ENCODE results near the gene DHX35.

Gene DHX35

DNA sequence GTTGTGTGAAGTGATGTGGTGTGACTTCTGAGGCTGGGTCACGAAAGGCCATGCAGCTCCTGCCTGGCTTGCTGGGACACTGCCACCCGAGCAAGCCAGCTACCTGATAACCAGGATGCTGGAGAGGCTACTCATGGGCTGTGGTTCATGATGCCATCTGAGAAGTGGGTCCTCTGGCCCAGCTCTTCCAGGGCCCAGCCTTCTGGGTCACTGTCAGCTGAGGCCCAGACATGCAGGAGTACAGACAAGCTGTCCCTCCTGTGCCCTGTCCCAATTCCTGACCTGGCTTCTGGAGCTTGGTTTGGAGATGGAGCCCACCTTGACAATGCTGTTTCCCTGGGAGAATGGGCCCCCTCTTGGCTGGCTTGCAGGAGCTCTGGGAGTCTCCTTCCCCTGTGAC lies 87.0 kb downstream of the DHX35 start:
- Histone ChIP-seq H3K4me3 (ENCODE audit: low read length in 2 of 2) (peak overlapping the region in 1 of 2 donors; percentile 94), H3K9me3 (ENCODE audit: control insufficient read depth in 2 of 2, low read length in 2 of 2) (no peaks in the 10 kb centered on the region), H3K27me3 (ENCODE audit: control insufficient read depth in 2 of 2, insufficient read depth in 2 of 2, low read length in 2 of 2) (peaks cover 0 to 5% of the 10 kb centered on the region in 2 donors), H3K27ac (ENCODE audit: low read depth in 2 of 2, low read length in 2 of 2) (no peak overlapping the region), H3K9ac (ENCODE audit: low read depth in 1 of 2, low read length in 2 of 2) (no peak overlapping the region), H3K36me3 (ENCODE audit: control insufficient read depth in 2 of 2, insufficient read depth in 2 of 2, low read length in 2 of 2) (no peaks in the 10 kb centered on the region), H3K4me1 (ENCODE audit: control insufficient read depth in 2 of 2, insufficient read depth in 2 of 2, low read length in 2 of 2) (peaks cover 4 to 6% of the 10 kb centered on the region in 2 donors)

DNA sequence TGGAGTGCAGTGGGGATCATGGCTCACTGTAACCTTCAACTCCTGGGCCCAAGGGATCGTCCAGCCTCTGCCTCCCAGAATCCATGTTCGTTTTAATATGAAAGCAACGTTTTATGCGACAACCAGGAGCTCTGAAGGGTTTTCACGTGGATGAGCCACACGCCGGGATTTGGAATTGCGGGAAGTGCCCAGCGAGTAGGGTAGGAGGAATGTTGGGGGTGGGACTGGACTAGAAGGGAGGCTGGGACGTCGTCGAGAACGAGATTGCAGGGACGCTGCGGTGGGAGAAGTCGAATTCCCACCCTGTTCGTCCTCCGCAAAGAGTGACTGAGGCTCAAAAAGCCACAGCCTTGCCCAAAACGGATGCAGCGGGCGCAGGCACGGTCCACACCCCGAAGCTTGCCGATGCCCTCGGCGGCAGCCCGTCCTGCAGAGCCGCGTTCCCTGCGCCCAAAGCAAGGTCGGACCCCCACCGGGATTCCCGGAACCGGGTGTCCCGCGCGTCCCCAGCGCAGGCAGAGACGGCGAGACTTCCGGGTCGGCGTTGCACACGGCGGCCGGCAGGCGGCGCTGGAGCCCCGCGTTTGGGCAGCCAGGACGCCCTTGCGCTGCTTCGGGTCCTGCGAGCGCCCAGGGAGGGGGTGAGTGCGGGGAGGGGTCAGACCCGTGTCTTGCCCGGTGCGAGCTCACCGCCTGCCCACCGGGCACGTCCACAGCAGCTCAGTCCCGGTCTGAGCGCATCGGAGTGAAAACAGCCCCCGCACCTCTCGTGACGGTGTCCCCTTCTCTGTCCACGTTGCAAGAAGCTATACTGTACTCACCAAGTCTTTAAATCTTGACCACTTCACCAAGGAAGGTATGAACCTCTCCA lies 87.8 kb downstream of the DHX35 start:
- Histone ChIP-seq H3K9me3 (ENCODE audit: control insufficient read depth in 2 of 2, low read length in 2 of 2) (no peaks in the 10 kb centered on the region), H3K4me1 (ENCODE audit: control insufficient read depth in 2 of 2, insufficient read depth in 2 of 2, low read length in 2 of 2) (peaks cover 4 to 6% of the 10 kb centered on the region in 2 donors), H3K9ac (ENCODE audit: low read depth in 1 of 2, low read length in 2 of 2) (peak overlapping the region; percentile 79 to 85), H3K27me3 (ENCODE audit: control insufficient read depth in 2 of 2, insufficient read depth in 2 of 2, low read length in 2 of 2) (peaks cover 0 to 5% of the 10 kb centered on the region in 2 donors), H3K36me3 (ENCODE audit: control insufficient read depth in 2 of 2, insufficient read depth in 2 of 2, low read length in 2 of 2) (no peaks in the 10 kb centered on the region), H3K27ac (ENCODE audit: low read depth in 2 of 2, low read length in 2 of 2) (peak overlapping the region in 1 of 2 donors; percentile 6), H3K4me3 (ENCODE audit: low read length in 2 of 2) (peak overlapping the region; percentile 67 to 94)

DNA sequence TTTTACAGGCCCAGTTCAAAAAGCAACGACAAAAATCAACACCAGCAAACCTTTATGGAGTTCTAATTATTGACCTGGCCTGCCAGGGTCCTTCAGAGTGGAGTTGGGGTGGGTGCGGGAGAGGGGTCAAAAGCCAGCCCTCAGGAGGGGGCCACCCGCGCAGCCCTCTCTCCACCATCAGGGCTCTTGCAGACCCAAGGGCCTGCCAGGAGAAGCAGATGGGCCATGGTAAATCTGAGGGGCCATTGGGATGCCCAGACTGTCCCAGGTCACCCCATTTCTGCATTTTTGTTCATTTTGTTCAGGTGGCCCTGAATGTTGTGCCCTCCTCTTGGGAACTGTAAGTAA lies 88.4 kb downstream of the DHX35 start:
- no peaks in the 10 kb centered on the region for H3K36me3 ChIP-seq (ENCODE audit: control insufficient read depth in 2 of 2, insufficient read depth in 2 of 2, low read length in 2 of 2)
- H3K4me3 ChIP-seq (ENCODE audit: low read length in 2 of 2) = peak overlapping the region; percentile 67 to 94
- peaks cover 0 to 5% of the 10 kb centered on the region in 2 donors for H3K27me3 ChIP-seq (ENCODE audit: control insufficient read depth in 2 of 2, insufficient read depth in 2 of 2, low read length in 2 of 2)
- H3K9me3 ChIP-seq (ENCODE audit: control insufficient read depth in 2 of 2, low read length in 2 of 2) = no peaks in the 10 kb centered on the region
- H3K4me1 ChIP-seq (ENCODE audit: control insufficient read depth in 2 of 2, insufficient read depth in 2 of 2, low read length in 2 of 2) = peaks cover 4 to 6% of the 10 kb centered on the region in 2 donors
- peak overlapping the region; percentile 79 to 85 for H3K9ac ChIP-seq (ENCODE audit: low read depth in 1 of 2, low read length in 2 of 2)
- H3K27ac ChIP-seq (ENCODE audit: low read depth in 2 of 2, low read length in 2 of 2) = no peak overlapping the region

DNA sequence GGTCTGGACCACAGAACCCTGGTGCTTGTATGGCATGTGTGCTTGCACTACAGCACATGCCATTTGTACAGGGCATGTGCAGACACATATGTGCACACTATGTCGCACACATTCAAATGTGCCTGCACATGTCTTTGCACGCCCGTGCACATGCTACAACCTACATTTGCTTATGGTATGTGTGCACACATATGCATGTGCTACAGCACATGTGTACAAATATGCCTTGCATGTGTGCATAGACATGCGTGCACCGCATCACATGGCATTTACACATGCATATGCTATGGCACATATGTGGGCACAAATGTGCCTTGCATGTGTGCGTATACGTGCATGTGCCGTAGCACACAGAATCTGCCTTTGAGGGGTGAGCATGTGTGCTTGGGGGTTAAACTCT lies 90.5 kb downstream of the DHX35 start:
- no peak overlapping the region for H3K4me3 ChIP-seq (ENCODE audit: low read length in 2 of 2)
- no peak overlapping the region for H3K27ac ChIP-seq (ENCODE audit: low read depth in 2 of 2, low read length in 2 of 2)
- no peaks in the 10 kb centered on the region for H3K9me3 ChIP-seq (ENCODE audit: control insufficient read depth in 2 of 2, low read length in 2 of 2)
- peaks cover 4 to 6% of the 10 kb centered on the region in 2 donors for H3K4me1 ChIP-seq (ENCODE audit: control insufficient read depth in 2 of 2, insufficient read depth in 2 of 2, low read length in 2 of 2)
- no peaks in the 10 kb centered on the region for H3K36me3 ChIP-seq (ENCODE audit: control insufficient read depth in 2 of 2, insufficient read depth in 2 of 2, low read length in 2 of 2)
- peaks cover 0 to 5% of the 10 kb centered on the region in 2 donors for H3K27me3 ChIP-seq (ENCODE audit: control insufficient read depth in 2 of 2, insufficient read depth in 2 of 2, low read length in 2 of 2)
- no peak overlapping the region for H3K9ac ChIP-seq (ENCODE audit: low read depth in 1 of 2, low read length in 2 of 2)

DNA sequence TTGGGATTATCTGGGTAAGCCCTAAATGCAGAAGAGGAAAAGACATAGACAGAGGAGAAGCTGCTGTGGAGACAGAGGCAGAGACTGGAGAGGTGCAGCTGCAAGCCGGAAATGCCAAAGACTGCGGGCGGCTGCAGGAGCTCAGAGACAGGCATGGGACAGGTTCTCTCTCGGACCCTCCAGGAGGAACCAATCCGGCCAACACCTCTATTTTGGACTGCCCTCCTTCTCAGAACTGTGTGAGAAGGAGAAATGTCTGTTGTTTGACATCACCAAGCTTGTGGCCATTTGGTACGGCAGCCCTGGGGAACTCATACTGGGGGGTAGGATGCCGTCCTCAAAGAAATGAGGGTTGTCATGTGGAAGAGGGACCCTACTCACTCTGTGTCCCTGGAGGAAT lies 95.0 kb downstream of the DHX35 start:
- Histone ChIP-seq H3K36me3 (ENCODE audit: control insufficient read depth in 2 of 2, insufficient read depth in 2 of 2, low read length in 2 of 2) (no peaks in the 10 kb centered on the region), H3K4me1 (ENCODE audit: control insufficient read depth in 2 of 2, insufficient read depth in 2 of 2, low read length in 2 of 2) (no peaks in the 10 kb centered on the region), H3K27ac (ENCODE audit: low read depth in 2 of 2, low read length in 2 of 2) (no peak overlapping the region), H3K9ac (ENCODE audit: low read depth in 1 of 2, low read length in 2 of 2) (no peak overlapping the region), H3K27me3 (ENCODE audit: control insufficient read depth in 2 of 2, insufficient read depth in 2 of 2, low read length in 2 of 2) (peaks cover 0 to 9% of the 10 kb centered on the region in 2 donors), H3K4me3 (ENCODE audit: low read length in 2 of 2) (no peak overlapping the region), H3K9me3 (ENCODE audit: control insufficient read depth in 2 of 2, low read length in 2 of 2) (no peaks in the 10 kb centered on the region)

DNA sequence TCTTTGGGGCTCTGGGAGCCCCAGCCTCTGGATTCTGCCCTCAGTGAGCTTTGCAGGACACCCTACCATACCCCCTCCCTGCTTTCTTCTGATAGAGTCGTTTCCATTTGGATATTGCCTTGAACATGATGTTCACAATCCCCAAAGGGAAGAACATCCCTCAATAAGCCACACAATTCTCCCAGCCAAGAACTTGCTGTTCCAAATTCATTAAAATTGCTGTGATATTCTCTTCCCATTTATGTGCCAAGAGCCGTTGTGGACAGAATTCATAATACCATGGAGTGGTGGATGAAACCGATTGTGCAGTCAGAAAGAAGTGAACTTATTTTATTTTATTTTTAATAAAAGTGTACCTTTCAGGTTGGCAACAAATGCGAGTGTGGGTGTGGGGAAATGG lies 95.8 kb downstream of the DHX35 start:
- no peaks in the 10 kb centered on the region for H3K36me3 ChIP-seq (ENCODE audit: control insufficient read depth in 2 of 2, insufficient read depth in 2 of 2, low read length in 2 of 2)
- H3K9me3 ChIP-seq (ENCODE audit: control insufficient read depth in 2 of 2, low read length in 2 of 2) = no peaks in the 10 kb centered on the region
- no peak overlapping the region for H3K9ac ChIP-seq (ENCODE audit: low read depth in 1 of 2, low read length in 2 of 2)
- H3K4me3 ChIP-seq (ENCODE audit: low read length in 2 of 2) = no peak overlapping the region
- H3K4me1 ChIP-seq (ENCODE audit: control insufficient read depth in 2 of 2, insufficient read depth in 2 of 2, low read length in 2 of 2) = no peaks in the 10 kb centered on the region
- no peak overlapping the region for H3K27ac ChIP-seq (ENCODE audit: low read depth in 2 of 2, low read length in 2 of 2)
- H3K27me3 ChIP-seq (ENCODE audit: control insufficient read depth in 2 of 2, insufficient read depth in 2 of 2, low read length in 2 of 2) = peaks cover 0 to 4% of the 10 kb centered on the region in 2 donors

DNA sequence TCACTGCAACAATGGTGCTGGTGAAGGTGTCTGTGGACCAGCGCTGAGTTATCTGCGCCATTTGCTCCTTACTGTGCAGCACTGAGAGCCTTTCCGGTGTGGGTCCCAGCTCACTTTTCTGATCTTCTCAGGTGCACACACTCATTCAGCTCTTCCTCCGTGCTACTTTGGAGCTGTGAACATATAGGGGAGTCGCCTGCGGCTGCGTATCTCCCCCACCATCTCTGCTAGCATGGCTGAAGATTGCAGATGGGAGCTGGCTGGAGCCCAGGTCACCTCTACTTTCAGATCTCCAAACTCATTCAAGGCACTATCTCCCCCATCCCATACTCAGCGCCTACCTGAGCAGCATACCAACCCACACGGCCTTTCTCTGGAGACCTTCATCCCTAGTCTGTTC lies 96.9 kb downstream of the DHX35 start:
- no peak overlapping the region for H3K4me3 ChIP-seq (ENCODE audit: low read length in 2 of 2)
- no peak overlapping the region for H3K27ac ChIP-seq (ENCODE audit: low read depth in 2 of 2, low read length in 2 of 2)
- no peak overlapping the region for H3K9ac ChIP-seq (ENCODE audit: low read depth in 1 of 2, low read length in 2 of 2)
- no peaks in the 10 kb centered on the region for H3K36me3 ChIP-seq (ENCODE audit: control insufficient read depth in 2 of 2, insufficient read depth in 2 of 2, low read length in 2 of 2)
- no peaks in the 10 kb centered on the region for H3K9me3 ChIP-seq (ENCODE audit: control insufficient read depth in 2 of 2, low read length in 2 of 2)
- H3K4me1 ChIP-seq (ENCODE audit: control insufficient read depth in 2 of 2, insufficient read depth in 2 of 2, low read length in 2 of 2) = no peaks in the 10 kb centered on the region
- H3K27me3 ChIP-seq (ENCODE audit: control insufficient read depth in 2 of 2, insufficient read depth in 2 of 2, low read length in 2 of 2) = peaks cover 2 to 4% of the 10 kb centered on the region in 2 donors

DNA sequence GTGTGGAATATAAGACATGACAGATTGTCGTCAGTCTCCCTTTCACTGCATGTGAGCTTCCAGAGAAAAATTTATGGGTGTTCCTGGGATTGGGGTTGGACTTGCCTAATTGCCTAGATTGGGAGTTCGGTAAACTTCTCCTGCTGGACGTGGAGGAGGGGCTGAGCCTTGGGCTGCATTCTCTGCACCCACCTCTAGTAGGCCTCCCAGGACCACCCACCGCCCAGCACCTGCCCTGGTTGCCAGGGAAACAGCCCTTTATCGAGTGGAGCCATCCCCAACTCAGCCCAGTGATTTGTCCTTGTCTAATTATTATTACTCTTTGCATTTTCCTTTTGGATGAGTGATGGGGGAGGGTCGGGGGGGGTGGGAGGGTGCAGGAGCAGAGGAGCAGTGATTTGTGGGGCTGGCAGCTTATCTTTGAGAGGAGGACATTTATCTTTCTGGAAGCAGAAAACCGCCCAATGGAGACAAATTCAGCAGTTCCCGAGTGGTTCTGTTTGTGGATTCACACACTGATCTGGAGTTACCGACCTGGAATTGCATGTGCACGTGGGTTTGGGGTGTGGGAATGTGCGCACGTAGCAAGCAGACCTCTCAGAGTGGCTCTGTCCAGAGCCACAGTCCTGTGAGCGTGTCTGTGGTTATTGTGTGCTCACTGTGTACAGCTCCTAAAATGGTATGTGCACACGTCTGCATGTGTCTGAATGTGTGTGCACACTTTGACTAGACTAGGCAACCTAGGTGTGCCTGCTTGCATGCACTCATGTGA lies 104.5 kb downstream of the DHX35 start:
- H3K4me3 ChIP-seq (ENCODE audit: low read length in 2 of 2) = no peak overlapping the region
- H3K4me1 ChIP-seq (ENCODE audit: control insufficient read depth in 2 of 2, insufficient read depth in 2 of 2, low read length in 2 of 2) = no peaks in the 10 kb centered on the region
- H3K27ac ChIP-seq (ENCODE audit: low read depth in 2 of 2, low read length in 2 of 2) = no peak overlapping the region
- H3K27me3 ChIP-seq (ENCODE audit: control insufficient read depth in 2 of 2, insufficient read depth in 2 of 2, low read length in 2 of 2) = peaks cover 0 to 10% of the 10 kb centered on the region in 2 donors
- H3K36me3 ChIP-seq (ENCODE audit: control insufficient read depth in 2 of 2, insufficient read depth in 2 of 2, low read length in 2 of 2) = no peaks in the 10 kb centered on the region
- H3K9ac ChIP-seq (ENCODE audit: low read depth in 1 of 2, low read length in 2 of 2) = no peak overlapping the region
- peaks cover 0 to 2% of the 10 kb centered on the region in 2 donors for H3K9me3 ChIP-seq (ENCODE audit: control insufficient read depth in 2 of 2, low read length in 2 of 2)

DNA sequence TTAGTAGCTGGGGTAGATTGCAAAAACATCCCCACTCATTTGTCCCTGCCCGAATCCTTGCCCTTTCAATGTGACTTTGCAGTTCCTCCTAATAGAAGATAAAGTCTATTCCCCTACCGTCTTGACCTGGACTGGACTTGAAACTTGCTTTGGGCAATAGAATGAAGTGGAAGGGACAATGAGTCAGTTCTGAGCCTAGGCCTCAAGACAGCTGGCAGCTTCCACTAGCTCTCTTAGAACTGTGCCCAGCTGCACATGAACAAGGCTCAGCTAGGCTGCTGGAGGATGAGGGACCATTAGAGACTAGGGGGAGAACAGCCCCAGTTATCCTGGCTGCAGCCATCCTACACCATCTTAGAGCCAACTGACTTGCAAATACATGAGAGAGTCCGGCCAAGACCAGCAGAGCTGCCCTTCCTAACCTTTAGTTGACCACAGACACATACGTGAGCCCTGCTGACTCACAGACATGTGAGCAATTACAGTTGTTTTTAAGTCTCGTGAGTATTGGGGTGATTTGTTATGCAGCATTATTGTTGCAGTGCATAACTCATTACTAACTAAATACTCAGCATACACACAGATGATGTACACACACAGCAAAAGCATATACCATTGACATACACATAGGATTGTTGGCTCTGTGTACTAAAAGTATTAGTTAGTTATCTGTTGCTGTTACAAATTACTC lies 105.5 kb downstream of the DHX35 start:
- no peak overlapping the region for H3K27ac ChIP-seq (ENCODE audit: low read depth in 2 of 2, low read length in 2 of 2)
- H3K4me3 ChIP-seq (ENCODE audit: low read length in 2 of 2) = no peak overlapping the region
- no peak overlapping the region for H3K9ac ChIP-seq (ENCODE audit: low read depth in 1 of 2, low read length in 2 of 2)
- H3K4me1 ChIP-seq (ENCODE audit: control insufficient read depth in 2 of 2, insufficient read depth in 2 of 2, low read length in 2 of 2) = no peaks in the 10 kb centered on the region
- peaks cover 0 to 2% of the 10 kb centered on the region in 2 donors for H3K9me3 ChIP-seq (ENCODE audit: control insufficient read depth in 2 of 2, low read length in 2 of 2)
- peaks cover 0 to 10% of the 10 kb centered on the region in 2 donors for H3K27me3 ChIP-seq (ENCODE audit: control insufficient read depth in 2 of 2, insufficient read depth in 2 of 2, low read length in 2 of 2)
- H3K36me3 ChIP-seq (ENCODE audit: control insufficient read depth in 2 of 2, insufficient read depth in 2 of 2, low read length in 2 of 2) = no peaks in the 10 kb centered on the region

DNA sequence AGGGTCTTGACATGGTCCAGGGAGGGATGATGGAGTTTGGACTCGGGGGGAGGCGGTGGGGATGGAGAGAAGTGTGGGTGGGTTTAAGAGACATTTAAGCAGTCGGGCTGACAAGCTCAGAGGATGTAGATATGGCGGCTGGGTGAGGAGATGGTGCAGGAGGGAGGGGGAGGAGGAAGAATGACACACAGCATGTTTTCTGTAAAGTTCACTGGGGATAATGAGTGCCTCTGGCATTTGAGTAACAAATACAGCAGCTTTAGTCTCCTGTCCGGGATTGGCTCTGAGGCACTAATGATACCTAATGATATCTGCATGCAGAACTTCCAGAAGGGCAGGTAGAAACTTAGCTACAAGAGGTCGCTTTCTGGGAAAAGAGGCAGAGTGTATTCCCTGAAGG lies 107.8 kb downstream of the DHX35 start:
- no peak overlapping the region for H3K9ac ChIP-seq (ENCODE audit: low read depth in 1 of 2, low read length in 2 of 2)
- no peaks in the 10 kb centered on the region for H3K4me1 ChIP-seq (ENCODE audit: control insufficient read depth in 2 of 2, insufficient read depth in 2 of 2, low read length in 2 of 2)
- H3K27ac ChIP-seq (ENCODE audit: low read depth in 2 of 2, low read length in 2 of 2) = no peak overlapping the region
- H3K27me3 ChIP-seq (ENCODE audit: control insufficient read depth in 2 of 2, insufficient read depth in 2 of 2, low read length in 2 of 2) = peaks cover 3 to 10% of the 10 kb centered on the region in 2 donors
- H3K9me3 ChIP-seq (ENCODE audit: control insufficient read depth in 2 of 2, low read length in 2 of 2) = peaks cover 0 to 2% of the 10 kb centered on the region in 2 donors
- no peak overlapping the region for H3K4me3 ChIP-seq (ENCODE audit: low read length in 2 of 2)
- H3K36me3 ChIP-seq (ENCODE audit: control insufficient read depth in 2 of 2, insufficient read depth in 2 of 2, low read length in 2 of 2) = no peaks in the 10 kb centered on the region

All from mucosa of rectum (tissue), 2 donors.